ENCODE measurements around the gene DOCK2.
"Not testable (repeated sequence)": the region's sequence is repeated elsewhere in the genome, so short reads cannot be mapped to it uniquely, and the experiment has no call there.

DOCK2 gene

DNA sequence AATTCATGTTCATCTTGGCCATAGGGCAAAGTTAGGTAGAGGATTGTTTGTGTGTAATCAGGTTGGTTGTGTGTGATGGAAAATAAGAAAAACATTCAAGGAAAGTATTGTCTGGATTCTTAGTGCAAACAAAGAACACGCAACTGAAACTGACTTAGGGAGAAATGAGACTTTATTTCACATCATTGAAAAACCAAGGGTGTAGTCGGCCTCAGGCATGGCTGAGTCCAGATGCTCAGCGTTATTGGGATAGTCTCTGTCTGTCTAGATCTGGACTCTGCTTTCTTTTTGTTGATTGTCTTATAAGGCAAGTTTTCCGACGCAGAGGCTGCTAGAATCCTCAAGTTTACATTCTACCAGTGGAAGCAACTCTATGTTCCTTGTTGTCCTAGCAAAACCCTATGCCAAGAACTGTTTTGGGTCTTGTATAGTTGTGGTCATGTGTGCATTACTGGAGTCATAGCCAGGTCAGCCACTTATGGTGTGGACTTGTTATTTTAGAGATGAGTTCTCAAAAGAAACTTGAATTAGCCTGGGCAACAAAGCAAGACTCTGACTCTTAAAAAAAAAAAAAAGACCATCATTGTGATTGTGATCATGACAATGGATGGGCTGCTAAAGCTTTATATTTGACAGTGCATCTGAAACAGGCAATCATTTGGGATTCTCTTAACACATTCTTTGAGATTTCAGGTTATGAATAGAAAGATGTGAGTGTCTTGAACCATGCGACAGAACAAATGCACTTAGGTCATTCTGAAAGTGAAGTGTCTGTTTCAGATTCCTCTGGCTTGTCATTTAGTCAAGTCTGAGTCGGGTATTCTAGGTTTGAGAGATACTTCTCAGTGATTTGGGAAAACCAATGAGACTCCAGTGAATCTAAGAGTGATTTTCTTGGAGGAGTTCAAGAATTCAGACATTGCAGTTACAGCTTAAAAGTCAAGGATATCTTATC lies 82.6 kb downstream of the DOCK2 start:
- H3K36me3 ChIP-seq (ENCODE audit: control insufficient read depth, insufficient read depth, low read length): no peaks in the 10 kb centered on the region
- no peaks in the 10 kb centered on the region for H3K4me1 ChIP-seq (ENCODE audit: control insufficient read depth, insufficient read depth, low read length)
- no peaks in the 10 kb centered on the region for H3K27me3 ChIP-seq (ENCODE audit: control insufficient read depth, insufficient read depth, low read length)
- no peak overlapping the region for H3K4me3 ChIP-seq (ENCODE audit: low read depth, low read length)
- no peak overlapping the region for H3K27ac ChIP-seq (ENCODE audit: low read depth, low read length)
- no peak overlapping the region for H3K9ac ChIP-seq (ENCODE audit: low read length)
- no peaks in the 10 kb centered on the region for H3K9me3 ChIP-seq (ENCODE audit: control insufficient read depth, insufficient read depth, low read depth, low read length)

DNA sequence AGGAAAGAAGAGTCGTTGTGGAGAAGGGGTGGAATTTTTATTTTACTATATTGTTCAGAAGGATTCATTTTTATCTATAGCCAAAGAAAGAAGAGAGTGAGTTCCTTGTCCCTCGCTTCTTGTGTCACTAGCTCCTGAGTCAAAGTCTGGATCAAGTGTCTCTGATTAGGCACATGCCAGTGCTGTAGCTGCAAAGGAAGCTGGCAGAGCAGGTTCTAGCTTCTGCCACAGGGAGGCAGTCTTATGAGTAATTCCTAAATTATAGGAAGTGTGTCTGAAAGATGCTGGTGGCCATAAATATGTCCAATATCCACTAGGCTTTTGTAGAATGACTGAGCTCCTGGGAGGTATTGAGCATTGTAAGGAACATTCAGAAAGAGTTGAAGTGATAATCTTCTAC lies 84.7 kb downstream of the DOCK2 start:
- H3K36me3 ChIP-seq (ENCODE audit: control insufficient read depth, insufficient read depth, low read length): no peaks in the 10 kb centered on the region
- H3K9ac ChIP-seq (ENCODE audit: low read length): no peak overlapping the region
- H3K9me3 ChIP-seq (ENCODE audit: control insufficient read depth, insufficient read depth, low read depth, low read length): no peaks in the 10 kb centered on the region
- H3K4me1 ChIP-seq (ENCODE audit: control insufficient read depth, insufficient read depth, low read length): no peaks in the 10 kb centered on the region
- no peaks in the 10 kb centered on the region for H3K27me3 ChIP-seq (ENCODE audit: control insufficient read depth, insufficient read depth, low read length)
- no peak overlapping the region for H3K27ac ChIP-seq (ENCODE audit: low read depth, low read length)
- no peak overlapping the region for H3K4me3 ChIP-seq (ENCODE audit: low read depth, low read length)

- no peaks in the 10 kb centered on the region for H3K27me3 ChIP-seq (ENCODE audit: control insufficient read depth, insufficient read depth, low read length)
- H3K4me1 ChIP-seq (ENCODE audit: control insufficient read depth, insufficient read depth, low read length): no peaks in the 10 kb centered on the region
- H3K27ac ChIP-seq (ENCODE audit: low read depth, low read length): no peak overlapping the region
- H3K4me3 ChIP-seq (ENCODE audit: low read depth, low read length): no peak overlapping the region
- no peaks in the 10 kb centered on the region for H3K36me3 ChIP-seq (ENCODE audit: control insufficient read depth, insufficient read depth, low read length)
- no peak overlapping the region for H3K9ac ChIP-seq (ENCODE audit: low read length)
- no peaks in the 10 kb centered on the region for H3K9me3 ChIP-seq (ENCODE audit: control insufficient read depth, insufficient read depth, low read depth, low read length)
Observed at GRCh38 chr5:169723103-169723831, 86.2 kb downstream of the DOCK2 start.

GRCh38 chr5:169724303-169725087 lies 87.4 kb downstream of the DOCK2 start:
- no peak overlapping the region for H3K9ac ChIP-seq (ENCODE audit: low read length)
- no peaks in the 10 kb centered on the region for H3K9me3 ChIP-seq (ENCODE audit: control insufficient read depth, insufficient read depth, low read depth, low read length)
- H3K4me3 ChIP-seq (ENCODE audit: low read depth, low read length): no peak overlapping the region
- H3K36me3 ChIP-seq (ENCODE audit: control insufficient read depth, insufficient read depth, low read length): no peaks in the 10 kb centered on the region
- no peaks in the 10 kb centered on the region for H3K27me3 ChIP-seq (ENCODE audit: control insufficient read depth, insufficient read depth, low read length)
- H3K4me1 ChIP-seq (ENCODE audit: control insufficient read depth, insufficient read depth, low read length): no peaks in the 10 kb centered on the region
- H3K27ac ChIP-seq (ENCODE audit: low read depth, low read length): no peak overlapping the region

DNA sequence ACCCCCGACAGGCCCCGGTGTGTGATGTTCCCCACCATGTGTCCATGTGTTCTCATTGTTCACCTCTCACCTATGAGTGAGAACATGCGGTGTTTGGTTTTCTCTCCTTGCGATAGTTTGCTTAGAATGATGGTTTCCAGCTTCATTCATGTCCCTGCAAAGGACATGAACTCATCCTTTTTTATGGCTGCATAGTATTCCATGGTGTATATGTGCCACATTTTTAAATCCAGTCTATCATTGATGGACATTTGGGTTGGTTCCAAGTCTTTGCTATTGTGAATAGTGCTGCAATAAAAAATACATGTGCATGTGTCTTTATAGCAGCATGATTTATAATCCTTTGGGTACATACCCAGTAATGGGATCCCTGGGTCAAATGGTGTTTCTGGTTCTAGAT lies 88.6 kb downstream of the DOCK2 start:
- not testable (repeated sequence) for H3K4me1 ChIP-seq (ENCODE audit: control insufficient read depth, insufficient read depth, low read length); H3K9me3 ChIP-seq (ENCODE audit: control insufficient read depth, insufficient read depth, low read depth, low read length); H3K4me3 ChIP-seq (ENCODE audit: low read depth, low read length); H3K36me3 ChIP-seq (ENCODE audit: control insufficient read depth, insufficient read depth, low read length); H3K27ac ChIP-seq (ENCODE audit: low read depth, low read length); H3K9ac ChIP-seq (ENCODE audit: low read length); H3K27me3 ChIP-seq (ENCODE audit: control insufficient read depth, insufficient read depth, low read length)

DNA sequence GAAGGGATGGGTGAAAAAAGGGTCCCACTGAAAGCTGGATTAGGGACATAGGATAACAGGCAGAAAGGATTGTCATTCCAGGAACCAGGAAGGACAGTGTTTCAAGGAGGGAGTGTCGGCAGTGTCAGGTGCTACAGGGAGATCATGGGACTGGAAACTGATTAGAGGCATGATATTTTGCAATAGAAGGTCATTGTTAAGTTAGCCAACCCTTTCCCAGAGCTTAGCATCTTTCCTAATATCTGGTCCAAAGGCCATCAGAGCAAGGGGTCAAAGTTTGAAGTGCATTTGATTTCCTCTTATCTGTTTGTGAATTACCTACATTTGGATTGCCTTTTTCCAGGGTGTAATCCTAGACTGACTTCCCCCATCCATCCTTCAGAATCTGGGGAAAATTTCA lies 91.3 kb downstream of the DOCK2 start:
- H3K4me1 ChIP-seq (ENCODE audit: control insufficient read depth, insufficient read depth, low read length): no peaks in the 10 kb centered on the region
- peaks cover 6% of the 10 kb centered on the region; the same call in 1 of the 2 replicates for H3K9me3 ChIP-seq (ENCODE audit: control insufficient read depth, insufficient read depth, low read depth, low read length)
- H3K9ac ChIP-seq (ENCODE audit: low read length): no peak overlapping the region
- no peak overlapping the region for H3K4me3 ChIP-seq (ENCODE audit: low read depth, low read length)
- no peaks in the 10 kb centered on the region for H3K36me3 ChIP-seq (ENCODE audit: control insufficient read depth, insufficient read depth, low read length)
- no peak overlapping the region for H3K27ac ChIP-seq (ENCODE audit: low read depth, low read length)
- H3K27me3 ChIP-seq (ENCODE audit: control insufficient read depth, insufficient read depth, low read length): no peaks in the 10 kb centered on the region

GRCh38 chr5:169731221-169731620 lies 94.1 kb downstream of the DOCK2 start:
- Histone ChIP-seq H3K27ac (ENCODE audit: low read depth, low read length) (no peak overlapping the region), H3K9ac (ENCODE audit: low read length) (no peak overlapping the region), H3K4me1 (ENCODE audit: control insufficient read depth, insufficient read depth, low read length) (no peaks in the 10 kb centered on the region), H3K36me3 (ENCODE audit: control insufficient read depth, insufficient read depth, low read length) (no peaks in the 10 kb centered on the region), H3K27me3 (ENCODE audit: control insufficient read depth, insufficient read depth, low read length) (no peaks in the 10 kb centered on the region), H3K9me3 (ENCODE audit: control insufficient read depth, insufficient read depth, low read depth, low read length) (peaks cover 6% of the 10 kb centered on the region; the same call in 1 of the 2 replicates), H3K4me3 (ENCODE audit: low read depth, low read length) (no peak overlapping the region)

GRCh38 chr5:169732841-169733240 lies 95.8 kb downstream of the DOCK2 start:
- no peak overlapping the region for H3K4me3 ChIP-seq (ENCODE audit: low read depth, low read length)
- H3K9ac ChIP-seq (ENCODE audit: low read length): no peak overlapping the region
- H3K4me1 ChIP-seq (ENCODE audit: control insufficient read depth, insufficient read depth, low read length): no peaks in the 10 kb centered on the region
- H3K36me3 ChIP-seq (ENCODE audit: control insufficient read depth, insufficient read depth, low read length): no peaks in the 10 kb centered on the region
- H3K27me3 ChIP-seq (ENCODE audit: control insufficient read depth, insufficient read depth, low read length): no peaks in the 10 kb centered on the region
- peaks cover 6% of the 10 kb centered on the region; the same call in 1 of the 2 replicates for H3K9me3 ChIP-seq (ENCODE audit: control insufficient read depth, insufficient read depth, low read depth, low read length)
- no peak overlapping the region for H3K27ac ChIP-seq (ENCODE audit: low read depth, low read length)

- no peak overlapping the region for H3K9ac ChIP-seq (ENCODE audit: low read length)
- no peak overlapping the region for H3K4me3 ChIP-seq (ENCODE audit: low read depth, low read length)
- no peaks in the 10 kb centered on the region for H3K36me3 ChIP-seq (ENCODE audit: control insufficient read depth, insufficient read depth, low read length)
- peaks cover 3% of the 10 kb centered on the region; the same call in 1 of the 2 replicates for H3K9me3 ChIP-seq (ENCODE audit: control insufficient read depth, insufficient read depth, low read depth, low read length)
- H3K4me1 ChIP-seq (ENCODE audit: control insufficient read depth, insufficient read depth, low read length): no peaks in the 10 kb centered on the region
- H3K27ac ChIP-seq (ENCODE audit: low read depth, low read length): no peak overlapping the region
- H3K27me3 ChIP-seq (ENCODE audit: control insufficient read depth, insufficient read depth, low read length): no peaks in the 10 kb centered on the region
Observed at GRCh38 chr5:169735913-169736312, 98.8 kb downstream of the DOCK2 start.

DNA sequence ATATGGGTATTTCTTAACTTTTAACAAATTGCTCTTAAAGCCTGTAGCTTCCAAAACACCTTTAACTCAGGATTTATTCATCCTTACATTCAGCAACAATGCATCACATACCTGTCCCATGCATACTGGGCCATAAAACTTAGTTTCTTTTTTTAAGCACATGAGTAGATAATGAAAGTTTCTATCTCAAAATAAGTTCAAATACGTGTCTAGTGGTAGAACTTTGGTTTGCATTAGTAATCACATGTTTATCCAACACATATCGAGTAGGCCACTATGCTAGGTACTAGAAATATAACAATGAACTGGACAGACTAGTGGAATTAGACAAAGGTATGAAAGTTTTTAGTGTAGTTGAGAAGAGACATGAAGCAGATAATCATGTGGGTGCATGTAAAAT lies 99.6 kb downstream of the DOCK2 start:
- Histone ChIP-seq H3K4me3 (ENCODE audit: low read depth, low read length) (no peak overlapping the region), H3K9ac (ENCODE audit: low read length) (no peak overlapping the region), H3K27ac (ENCODE audit: low read depth, low read length) (no peak overlapping the region), H3K4me1 (ENCODE audit: control insufficient read depth, insufficient read depth, low read length) (no peaks in the 10 kb centered on the region), H3K9me3 (ENCODE audit: control insufficient read depth, insufficient read depth, low read depth, low read length) (no peaks in the 10 kb centered on the region), H3K27me3 (ENCODE audit: control insufficient read depth, insufficient read depth, low read length) (no peaks in the 10 kb centered on the region), H3K36me3 (ENCODE audit: control insufficient read depth, insufficient read depth, low read length) (no peaks in the 10 kb centered on the region)

All from HUES6 (cell line).